Hippocampal formation (tissue), 2 donors: Measurements from ENCODE around the gene NPAT.
"Not testable (repeated sequence)": the region's sequence is repeated elsewhere in the genome, so short reads cannot be mapped to it uniquely, and the experiment has no call there.

ENCODE experiments used
- DNase-seq, 2 donors: peaks; one replicate each; lab custom pipeline; 2025; lab: John Stamatoyannopoulos, UW

Gene NPAT

DNA sequence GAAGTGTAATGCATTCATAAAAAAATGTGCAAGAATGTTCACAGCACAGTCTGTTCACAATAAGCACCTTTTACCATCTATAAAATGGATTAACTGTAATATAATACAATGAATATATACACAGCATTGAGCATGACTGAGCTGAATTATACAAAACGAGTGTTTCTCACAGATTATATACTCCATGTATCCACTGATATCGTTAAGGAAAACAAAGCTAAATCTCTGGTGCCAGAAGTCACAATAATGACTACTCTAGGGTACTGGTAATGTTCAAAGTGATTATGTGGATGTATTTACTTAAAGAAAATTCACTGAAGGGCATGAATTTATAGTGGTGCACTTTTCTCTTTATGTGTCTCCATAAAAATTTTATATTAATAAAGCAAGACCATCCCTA is 67.8 kb downstream of the NPAT start:
- DNase-seq, result no peak

DNA sequence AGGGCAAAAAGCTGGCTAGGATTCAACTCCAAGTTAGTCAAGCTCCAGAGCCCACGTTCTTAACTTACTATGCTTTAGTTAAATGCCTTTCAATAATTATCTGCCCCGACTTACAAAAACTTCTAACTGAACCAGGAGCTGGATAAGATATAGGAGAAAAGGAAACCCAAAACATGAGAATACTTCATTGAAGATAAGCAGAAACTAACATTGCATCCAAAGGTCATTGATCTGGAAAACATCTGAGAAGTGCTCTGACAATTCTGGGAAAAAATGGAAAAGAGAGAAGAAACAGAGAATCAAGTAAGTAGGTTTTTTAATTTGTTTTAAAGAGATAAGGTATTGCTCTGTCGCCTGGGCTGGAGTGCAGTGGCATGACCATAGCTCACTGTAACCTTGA is 73.9 kb downstream of the NPAT start:
- no peak for DNase-seq

DNA sequence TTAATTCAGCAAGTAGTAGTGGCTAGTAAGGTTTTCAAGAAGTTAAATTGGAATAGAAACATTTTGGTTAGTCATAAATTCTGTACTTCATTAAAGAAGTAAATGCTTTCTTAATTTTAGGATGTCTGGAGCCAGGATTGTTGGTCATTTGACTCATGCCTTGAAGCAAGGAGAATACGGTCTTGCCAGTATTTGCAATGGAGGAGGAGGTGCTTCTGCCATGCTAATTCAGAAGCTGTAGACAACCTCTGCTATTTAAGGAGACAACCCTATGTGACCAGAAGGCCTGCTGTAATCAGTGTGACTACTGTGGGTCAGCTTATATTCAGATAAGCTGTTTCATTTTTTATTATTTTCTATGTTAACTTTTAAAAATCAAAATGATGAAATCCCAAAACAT is 75.3 kb downstream of the NPAT start:
- DNase-seq, result no peak

DNA sequence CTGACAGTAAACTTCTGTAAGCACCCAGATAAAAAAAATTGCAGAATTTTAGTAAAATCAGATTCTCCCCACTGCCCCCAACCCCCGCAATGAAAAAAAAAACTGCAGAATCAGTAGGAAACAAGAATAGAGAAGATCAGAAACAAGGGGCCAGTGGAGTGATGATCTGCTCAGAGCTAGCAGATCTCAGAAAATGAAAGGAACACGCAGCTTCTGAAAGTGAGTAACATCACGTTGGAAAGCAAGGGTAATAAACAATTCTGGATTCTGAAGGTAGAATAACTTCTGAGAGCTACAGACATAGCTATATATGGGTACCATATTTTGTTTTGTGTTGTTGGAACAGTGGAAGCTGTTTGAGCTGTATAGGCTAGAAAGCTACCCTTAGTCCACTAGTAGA is 77.8 kb downstream of the NPAT start:
- DNase-seq, result no peak

DNA sequence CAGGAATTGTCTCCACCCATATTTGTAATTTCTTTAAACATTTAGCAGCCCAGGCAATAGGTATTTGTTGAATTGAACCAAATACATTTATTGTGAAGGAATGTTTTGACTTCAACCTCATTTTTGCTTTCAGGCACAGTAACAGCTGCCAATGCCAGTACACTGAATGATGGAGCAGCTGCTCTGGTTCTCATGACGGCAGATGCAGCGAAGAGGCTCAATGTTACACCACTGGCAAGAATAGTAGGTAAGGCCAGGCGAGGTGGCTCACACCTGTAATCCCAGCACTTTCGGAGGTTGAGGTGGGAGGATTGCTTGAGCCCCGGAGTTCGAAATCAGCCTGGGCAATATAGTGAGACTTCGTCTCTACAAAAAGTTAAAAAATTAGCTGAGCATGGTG is 80.1 kb downstream of the NPAT start:
- no peak for DNase-seq

DNA sequence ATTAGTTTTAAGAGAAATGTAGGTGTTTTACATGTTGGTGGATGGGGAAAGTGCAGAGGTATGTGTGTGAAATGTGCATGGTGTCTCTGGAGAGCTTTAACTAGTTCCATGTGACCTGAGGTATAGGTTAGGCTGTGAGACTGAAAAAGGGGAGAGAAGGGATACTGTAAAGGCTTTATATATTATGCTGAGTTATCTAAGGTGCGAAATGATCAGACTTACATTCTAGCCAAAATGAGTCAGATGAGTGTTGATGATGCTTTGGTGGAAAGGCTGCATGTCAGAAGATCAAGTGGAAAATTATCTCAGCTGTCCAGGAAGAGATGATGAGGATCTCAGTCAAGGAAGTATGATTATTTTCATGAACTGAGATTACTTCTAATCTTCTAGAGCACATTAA is 85.2 kb downstream of the NPAT start:
- no peak for DNase-seq

DNA sequence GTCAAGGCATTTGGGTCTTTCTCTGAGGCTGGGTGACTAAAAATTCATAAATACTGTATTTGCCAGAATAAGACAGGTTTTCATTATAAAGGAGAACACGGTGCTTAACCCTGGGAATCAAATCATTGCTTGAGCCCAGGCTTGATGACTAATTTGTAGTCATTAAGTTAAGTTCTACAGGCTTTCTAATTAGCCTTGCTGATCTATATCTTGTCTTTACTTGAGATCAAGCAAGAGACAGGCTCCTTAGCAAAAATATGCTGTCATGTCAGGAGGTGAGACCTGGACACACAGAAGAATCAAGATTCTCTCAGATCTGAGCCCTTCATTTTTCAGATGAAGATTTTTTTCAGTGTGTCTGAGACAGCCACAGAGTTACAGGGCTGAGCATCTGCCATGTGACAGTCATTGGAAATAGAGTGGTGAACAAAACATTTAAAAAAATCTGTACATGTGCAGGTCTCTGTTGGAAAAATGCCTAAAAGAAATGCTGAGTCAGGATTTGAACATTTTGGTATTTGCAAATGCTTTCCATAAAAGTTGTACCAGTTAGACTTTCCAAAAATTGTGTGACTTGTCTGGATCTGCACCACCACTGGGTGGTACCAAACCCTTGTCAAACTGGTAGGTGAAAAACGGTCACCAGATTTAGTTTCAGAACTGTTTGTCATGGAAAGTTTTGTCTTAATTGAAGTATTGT is 86.4 kb downstream of the NPAT start:
- no peak for DNase-seq

DNA sequence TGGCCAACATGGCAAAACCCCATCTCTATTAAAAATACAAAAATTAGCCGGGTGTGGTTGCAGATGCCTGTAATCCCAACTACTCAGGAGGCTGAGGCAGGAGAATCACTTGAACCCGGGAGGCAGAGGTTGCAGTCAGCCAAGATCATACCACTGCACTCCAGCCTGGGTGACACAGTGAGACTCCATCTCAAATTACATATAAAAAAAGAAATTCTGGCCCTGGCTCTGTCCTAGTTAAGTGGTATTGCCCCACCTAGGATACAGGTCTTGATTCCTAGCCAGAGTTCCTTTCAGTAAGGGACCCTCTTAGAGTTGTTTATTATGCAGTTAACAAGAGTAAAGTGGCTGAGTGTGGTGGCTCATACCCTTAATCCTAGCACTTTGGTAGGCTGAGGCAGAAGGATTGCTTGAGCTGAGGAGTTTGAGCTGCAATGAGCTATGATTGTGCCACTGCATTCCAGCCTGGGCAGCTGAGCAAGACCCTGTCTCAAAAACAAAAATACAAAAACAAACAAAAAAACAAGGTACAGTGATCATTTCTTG is 89.4 kb downstream of the NPAT start:
- not testable (repeated sequence) for DNase-seq

DNA sequence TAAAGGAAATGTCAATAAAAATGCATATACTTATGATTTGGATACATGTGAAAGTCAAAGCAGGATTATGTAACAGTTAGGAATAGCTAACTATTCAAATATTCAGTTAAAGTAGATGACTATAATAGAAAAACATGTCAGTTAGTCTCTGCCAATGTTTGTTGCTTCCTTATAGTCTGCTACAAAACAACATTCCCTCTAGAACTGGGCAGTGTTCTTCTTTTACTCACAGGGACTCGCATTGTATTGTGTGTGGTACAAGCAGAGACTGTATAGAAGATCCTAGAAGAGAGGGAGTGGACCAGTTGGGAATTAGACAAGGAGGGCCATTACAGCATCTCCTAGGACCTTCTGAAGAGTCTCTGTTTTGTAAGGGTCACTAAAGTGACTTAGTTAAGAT is 90.4 kb downstream of the NPAT start:
- DNase-seq, result no peak

DNA sequence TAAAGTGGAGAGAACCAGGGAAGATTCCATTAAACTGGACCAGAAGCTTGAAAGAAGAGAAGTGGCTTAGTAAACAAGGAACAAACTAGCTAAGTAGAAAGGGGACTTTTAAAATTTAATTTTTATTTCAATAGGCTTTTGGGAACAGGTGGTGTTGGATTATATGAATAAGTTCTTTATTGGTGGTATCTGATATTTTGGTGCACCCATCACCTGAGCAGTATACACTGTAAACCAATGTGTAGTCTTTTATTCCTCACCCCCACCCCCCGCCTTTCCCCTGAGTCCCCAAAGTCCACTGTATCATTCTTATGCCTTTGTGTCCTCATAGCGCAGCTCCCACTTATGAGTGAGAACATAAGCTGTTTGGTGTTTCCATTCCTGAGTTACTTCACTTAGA is 93.7 kb downstream of the NPAT start:
- no peak for DNase-seq

DNA sequence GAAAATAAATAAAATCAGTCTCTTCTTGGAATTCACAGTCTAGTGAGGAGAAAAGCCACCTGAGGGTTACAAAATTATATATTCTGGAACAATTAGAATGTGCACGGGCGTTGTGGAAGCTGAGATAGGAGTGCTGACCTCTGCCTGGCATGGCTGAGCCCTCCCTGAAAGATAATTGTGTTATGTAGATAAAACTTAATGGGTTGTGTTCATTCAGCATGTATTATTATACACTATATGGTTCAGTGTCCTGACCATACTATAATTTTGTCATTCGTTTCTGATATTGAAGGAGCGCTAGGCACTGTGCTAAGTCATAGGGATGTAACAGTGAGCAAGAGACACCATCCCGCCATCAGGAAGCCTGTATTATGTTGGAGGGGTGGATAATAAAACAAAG is 97.3 kb downstream of the NPAT start:
- no peak for DNase-seq

DNA sequence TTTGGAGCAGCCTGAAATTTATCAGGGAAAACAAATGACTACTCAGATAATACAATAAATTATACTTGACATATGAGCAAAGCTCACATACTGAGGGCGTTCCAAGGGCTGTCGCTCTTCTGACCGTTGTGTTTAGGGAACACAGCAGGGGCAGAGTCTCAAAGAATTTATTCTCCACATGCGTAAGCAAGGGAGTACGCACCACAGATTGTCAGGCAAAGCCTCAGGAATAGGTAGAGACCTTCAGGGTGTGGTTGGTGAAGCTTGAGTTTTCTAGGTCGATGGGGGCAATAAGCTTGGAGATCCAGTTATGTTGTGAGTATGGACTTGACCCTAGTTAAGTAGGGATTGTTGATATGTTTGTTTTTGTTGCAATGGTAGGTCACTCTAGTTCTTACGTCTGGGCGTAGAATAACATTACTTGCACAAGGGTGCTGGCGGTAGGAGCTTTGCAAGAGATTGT is 100.2 kb downstream of the NPAT start:
- peak in 1 of 2 donors; percentile 22 for DNase-seq

DNA sequence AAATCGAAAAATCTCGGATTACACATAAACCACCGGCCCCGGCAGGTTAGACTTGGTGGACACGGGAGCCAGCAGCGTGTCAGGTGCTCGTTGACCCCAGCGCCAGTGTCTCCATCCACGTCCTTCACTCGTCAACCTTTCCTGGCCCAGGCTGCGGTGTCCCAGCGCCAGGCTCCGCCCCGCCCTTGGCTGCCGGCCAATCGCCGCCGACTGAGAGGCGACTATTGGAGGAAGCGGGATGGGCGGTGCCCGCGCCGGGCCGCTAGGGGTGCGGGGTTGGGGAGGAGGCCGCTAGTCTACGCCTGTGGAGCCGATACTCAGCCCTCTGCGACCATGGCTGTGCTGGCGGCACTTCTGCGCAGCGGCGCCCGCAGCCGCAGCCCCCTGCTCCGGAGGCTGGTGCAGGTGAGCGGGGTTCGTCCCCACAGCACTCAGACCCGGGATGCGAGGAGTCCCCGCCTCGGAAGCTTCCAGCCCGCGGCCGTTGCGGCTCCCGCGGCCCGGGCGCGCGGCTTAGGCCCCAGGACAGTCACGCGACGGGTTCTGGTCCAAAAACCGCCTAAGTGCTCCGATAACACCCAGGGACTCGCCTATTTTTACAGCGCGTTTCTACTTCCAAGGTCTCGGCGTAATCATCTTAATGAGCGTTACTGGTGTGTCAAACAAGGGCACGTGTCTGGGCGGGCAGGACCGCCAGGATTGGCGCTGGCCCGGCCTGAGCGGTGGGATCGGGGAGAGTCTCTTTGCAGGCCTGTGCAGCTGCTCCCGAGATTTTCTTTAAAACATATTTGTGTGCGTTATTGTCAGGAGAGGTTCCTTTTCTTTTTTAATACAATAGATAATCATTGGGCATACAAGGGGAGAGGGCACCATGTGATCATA is 100.9 kb downstream of the NPAT start, which contains the start of gene ACAT1:
TSS of gene ACAT1 (plus strand) at position 294 of the 882 bp plus-strand sequence. CDS start at position 334, 40 bp downstream.
- DNase-seq, result peak; percentile 83 to 93

DNA sequence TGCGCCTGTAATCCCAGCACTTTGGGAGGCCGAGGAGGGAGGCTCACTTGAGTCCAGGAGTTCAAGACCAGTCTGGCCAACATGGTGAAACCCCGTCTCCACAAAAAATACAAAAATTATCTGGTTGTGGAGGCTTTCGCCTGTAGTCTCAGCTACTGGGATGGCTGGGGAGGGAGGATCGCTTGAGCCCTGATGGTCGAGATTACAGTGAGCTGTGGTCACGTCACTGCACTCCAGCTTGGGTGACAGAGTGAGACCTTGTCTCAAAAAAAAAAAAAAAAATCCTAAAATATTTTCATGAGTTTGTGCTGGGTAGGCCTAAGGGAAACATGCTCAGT is 101.5 kb downstream of the NPAT start:
- DNase-seq, result not testable (repeated sequence)

DNA sequence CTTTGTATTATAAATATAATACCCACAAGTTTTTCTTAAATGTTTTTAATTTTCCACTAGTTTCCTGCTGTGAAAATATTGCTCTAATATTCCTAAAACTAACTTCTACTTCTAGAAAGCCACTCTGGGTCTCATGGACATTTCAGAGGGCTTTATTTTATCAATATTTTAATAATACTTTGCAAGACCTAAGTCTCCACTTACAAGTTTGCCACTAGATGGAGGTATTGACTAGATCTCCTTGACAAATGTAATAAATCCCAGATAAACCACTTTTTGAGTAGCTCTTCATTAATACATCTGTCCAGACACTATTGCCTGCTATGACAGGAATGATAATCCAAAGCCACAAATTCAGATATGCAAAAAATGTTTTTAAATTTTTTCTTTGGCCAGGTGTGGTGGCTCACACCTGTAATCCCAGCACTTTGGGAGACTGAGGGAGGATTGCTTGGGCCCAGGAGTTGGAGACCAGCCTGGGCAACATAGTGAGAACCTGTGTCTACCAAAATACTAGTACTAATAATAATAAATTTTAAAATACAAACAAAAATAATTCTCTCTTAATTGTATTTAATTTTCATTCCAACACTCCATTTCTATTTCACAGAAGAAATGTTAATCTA is 104.6 kb downstream of the NPAT start:
- DNase-seq, result peak in 1 of 2 donors; percentile 41

DNA sequence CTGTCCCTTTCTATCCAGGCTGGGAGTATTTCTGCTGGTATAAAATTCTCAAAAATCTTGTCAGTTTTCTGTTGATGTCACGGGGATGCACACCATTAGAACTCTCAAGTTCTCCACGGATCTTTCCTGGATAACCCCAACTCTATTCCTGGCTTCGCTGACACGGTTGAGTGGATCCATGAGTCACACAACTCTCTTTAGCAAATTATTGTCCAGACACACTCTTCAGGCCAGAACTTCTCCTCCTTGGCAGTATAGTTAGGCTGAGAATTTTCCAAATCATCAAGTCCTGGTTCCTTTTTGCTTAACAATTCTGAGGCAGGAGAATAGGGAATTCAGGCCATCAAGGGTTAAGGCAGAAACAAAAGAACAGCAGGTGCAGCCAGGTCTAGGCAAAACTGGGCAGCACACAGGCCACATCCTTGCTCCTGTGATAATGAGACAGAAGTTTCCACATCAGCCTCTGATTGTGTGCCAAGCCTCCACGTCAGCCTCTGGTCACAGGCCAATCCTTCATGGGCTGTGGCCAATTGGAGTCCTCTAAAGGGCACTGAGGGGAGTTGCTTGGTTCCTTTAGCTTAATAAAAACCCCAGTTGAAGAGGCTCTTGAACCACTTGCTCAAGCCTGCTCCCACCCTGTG is 106.8 kb downstream of the NPAT start:
- peak; percentile 37 to 75 for DNase-seq

DNA sequence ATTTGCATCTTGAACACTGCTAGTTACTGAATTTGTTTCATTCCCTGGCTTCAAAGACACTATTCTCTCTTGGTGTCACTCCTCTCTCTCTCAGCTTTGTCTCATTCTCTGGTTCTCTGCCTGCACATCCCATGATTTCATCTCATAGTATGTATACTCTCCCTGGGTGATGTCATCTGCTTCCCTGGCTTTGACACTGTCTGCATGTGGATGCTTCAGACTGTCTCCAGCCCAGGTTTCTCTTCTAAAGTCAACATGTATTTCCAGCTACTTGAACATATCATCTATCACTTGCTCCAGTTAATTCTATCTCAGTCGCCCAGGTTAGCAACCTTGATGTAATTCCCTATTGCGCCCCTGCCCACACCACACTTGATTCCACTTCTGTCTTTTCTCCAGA is 110.4 kb downstream of the NPAT start:
- DNase-seq, result no peak

DNA sequence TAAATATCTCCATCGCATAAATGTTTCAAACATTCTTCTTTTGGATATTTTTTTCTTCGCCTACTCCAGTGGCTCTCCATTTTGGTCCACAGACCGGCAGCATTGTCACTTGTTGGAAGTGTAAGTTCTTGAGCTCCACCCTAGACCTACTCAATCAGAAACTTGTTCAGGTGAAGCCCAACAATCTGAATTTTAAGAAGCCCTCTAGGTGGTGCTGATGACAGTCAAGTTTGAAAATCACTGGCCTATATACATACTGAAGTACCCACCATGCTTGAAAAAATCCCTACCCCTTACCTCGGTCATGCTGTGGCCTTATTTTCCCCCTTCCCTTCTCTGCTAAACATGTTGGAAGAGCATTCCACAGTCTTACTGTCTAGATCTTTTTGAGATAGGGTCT is 111.3 kb downstream of the NPAT start:
- DNase-seq, result no peak
